ENCODE results near the gene CDKAL1.

GRCh38 chr6:20732896-20733295 is 198.6 kb downstream of the CDKAL1 start:
- TF ChIP-seq MXI1 (IDR thresholded peaks at IDR 0.05; ENCODE audit: borderline replicate concordance, low read depth, low read length) (no peak), CHD4 (IDR thresholded peaks at IDR 0.05; ENCODE audit: borderline replicate concordance, low read length) (no peak), MXD1 (CRISPR knock-in tag; IDR thresholded peaks at IDR 0.05) (no peak), EZH2 (conservative IDR thresholded peaks at IDR 0.05; ENCODE audit: low read depth, low read length) (no peak), ZNF12 (CRISPR knock-in tag; IDR thresholded peaks at IDR 0.05) (no peak), PHF21A (CRISPR knock-in tag; IDR thresholded peaks at IDR 0.05) (no peak), KLF15 (CRISPR knock-in tag; IDR thresholded peaks at IDR 0.05; ENCODE audit: borderline replicate concordance) (no peak), ZNF138 (CRISPR knock-in tag; IDR thresholded peaks at IDR 0.05; ENCODE audit: low read depth) (no peak), LCORL (IDR thresholded peaks at IDR 0.05) (no peak), LCORL (CRISPR knock-in tag; IDR thresholded peaks at IDR 0.05) (no peak), NR2F6 (IDR thresholded peaks at IDR 0.05) (no peak), NR2F6 (CRISPR knock-in tag; IDR thresholded peaks at IDR 0.05) (no peak)
